Renal pelvis (tissue), 12 donors: ENCODE measurements around the gene TMEM150C. TPM values are rescaled to one million over a fixed set of nuclear protein-coding genes. Genes with fewer than 3 reads are reported as not detected.

Source experiments
- DNase-seq: peaks from one replicate; pipeline ENCODE4 v3.0.0-alpha.2; 2013
- long read RNA-seq, 16 experiments: transcript quantifications; one replicate each; lab custom pipeline, GENCODE V29; 2026
- polyA plus RNA-seq, 3 donors: library from polyadenylated mRNA; unstranded; fragments of 120-200 nt; gene quantifications; one replicate each; pipeline ENCODE4 v1.2.1, GENCODE V29; 2013; ENCODE audit not compliant: insufficient read length in 3 of 3

The TMEM150C gene
- polyA plus RNA-seq = 10 to 100 TPM; 21.9 to 30.6 (median 22.1) TPM
- long read RNA-seq, donor 1, partial matches to known transcripts = 0 of 4 reads
- long read RNA-seq, donor 1, other reads (novel, unspliced or antisense) = 0 of 4 reads
- long read RNA-seq, donor 2, partial matches to known transcripts = 0 of 2 reads
- long read RNA-seq, donor 2, other reads (novel, unspliced or antisense) = 0 of 2 reads
- long read RNA-seq, donor 3, transcript TMEM150C-201 (8 exons, 1,990 nt) = major isoform, 5 of 7 reads
- long read RNA-seq, donor 3, partial matches to known transcripts = 0 of 7 reads
- long read RNA-seq, donor 3, other reads (novel, unspliced or antisense) = 0 of 7 reads
- long read RNA-seq, donor 4 = 0 reads
- long read RNA-seq, donor 5, partial matches to known transcripts = 0 of 3 reads
- long read RNA-seq, donor 5, other reads (novel, unspliced or antisense) = 0 of 3 reads
- long read RNA-seq, donor 6, partial matches to known transcripts = 0 of 4 reads
- long read RNA-seq, donor 6, other reads (novel, unspliced or antisense) = 0 of 4 reads
- long read RNA-seq, donor 7, transcript TMEM150C-201 (8 exons, 1,990 nt) = major isoform, 6 of 7 reads
- long read RNA-seq, donor 7, partial matches to known transcripts = 0 of 7 reads
- long read RNA-seq, donor 7, other reads (novel, unspliced or antisense) = 0 of 7 reads
- long read RNA-seq, donor 8 = 0 reads
- long read RNA-seq, donor 9, partial matches to known transcripts = 0 of 4 reads
- long read RNA-seq, donor 9, other reads (novel, unspliced or antisense) = 0 of 4 reads
- long read RNA-seq, donor 10, partial matches to known transcripts = 0 of 3 reads
- long read RNA-seq, donor 10, other reads (novel, unspliced or antisense) = 0 of 3 reads
- long read RNA-seq, donor 11, transcript TMEM150C-201 (8 exons, 1,990 nt) = major isoform, 5 of 6 reads
- long read RNA-seq, donor 11, partial matches to known transcripts = 0 of 6 reads
- long read RNA-seq, donor 11, other reads (novel, unspliced or antisense) = 0 of 6 reads
- long read RNA-seq, donor 12, transcript TMEM150C-201 (8 exons, 1,990 nt) = major isoform, 6 of 7 reads
- long read RNA-seq, donor 12, partial matches to known transcripts = 0 of 7 reads
- long read RNA-seq, donor 12, other reads (novel, unspliced or antisense) = 0 of 7 reads
- long read RNA-seq, donor 13, partial matches to known transcripts = 0 of 1 reads
- long read RNA-seq, donor 13, other reads (novel, unspliced or antisense) = 0 of 1 reads
- long read RNA-seq, donor 14, transcript TMEM150C-201 (8 exons, 1,990 nt) = major isoform, 7 of 7 reads
- long read RNA-seq, donor 14, partial matches to known transcripts = 0 of 7 reads
- long read RNA-seq, donor 14, other reads (novel, unspliced or antisense) = 0 of 7 reads
- long read RNA-seq, donor 15, partial matches to known transcripts = 0 of 1 reads
- long read RNA-seq, donor 15, other reads (novel, unspliced or antisense) = 0 of 1 reads
- long read RNA-seq, donor 16, partial matches to known transcripts = 0 of 4 reads
- long read RNA-seq, donor 16, other reads (novel, unspliced or antisense) = 0 of 4 reads

- no peak for DNase-seq
These were observed at the start of gene TMEM150C for GRCh38 chr4:82561786-82562563. Gene TMEM150C, minus strand, starts transcription at chr4:82561988. Its CDS starts 57,331 bp downstream, at chr4:82504657.

GRCh38 chr4:82611527-82611926 lies 49.7 kb upstream of the TMEM150C start:
- no peak for DNase-seq

- no peak for DNase-seq
These were observed 48.3 kb upstream of the TMEM150C start for GRCh38 chr4:82610041-82610440.

- no peak for DNase-seq
These were observed 44.8 kb upstream of the TMEM150C start for GRCh38 chr4:82606622-82607021.

- no peak for DNase-seq
These were observed 42.7 kb upstream of the TMEM150C start for GRCh38 chr4:82604522-82604921.

- DNase-seq = no peak
These were observed 39.6 kb upstream of the TMEM150C start for GRCh38 chr4:82601242-82602015.

GRCh38 chr4:82599336-82599735 lies 37.5 kb upstream of the TMEM150C start:
- DNase-seq = no peak

- no peak for DNase-seq
These were observed 32.7 kb upstream of the TMEM150C start for GRCh38 chr4:82594456-82594855.

- DNase-seq = no peak
These were observed 31.6 kb upstream of the TMEM150C start for GRCh38 chr4:82593411-82593810.

- DNase-seq = no peak
These were observed 30.9 kb upstream of the TMEM150C start for GRCh38 chr4:82592639-82593038.

GRCh38 chr4:82591592-82591991 lies 29.8 kb upstream of the TMEM150C start:
- DNase-seq = no peak

- DNase-seq = no peak
These were observed 28.0 kb upstream of the TMEM150C start for GRCh38 chr4:82589756-82590155.

- no peak for DNase-seq
These were observed 27.0 kb upstream of the TMEM150C start for GRCh38 chr4:82588771-82589270.

GRCh38 chr4:82587826-82588540 lies 26.2 kb upstream of the TMEM150C start:
- no peak for DNase-seq

- no peak for DNase-seq
These were observed 24.1 kb upstream of the TMEM150C start for GRCh38 chr4:82585690-82586435.

GRCh38 chr4:82584931-82585330 lies 23.1 kb upstream of the TMEM150C start:
- no peak for DNase-seq

- DNase-seq = no peak
These were observed 22.3 kb upstream of the TMEM150C start for GRCh38 chr4:82583897-82584587.
